Measurements from ENCODE around the gene WDR91.

Gene WDR91

GRCh38 chr7:135197906-135198655, 13.2 kb downstream of the WDR91 start:
- DNase-seq, result no peak

GRCh38 chr7:135197343-135197742, 14.0 kb downstream of the WDR91 start:
- no peak for DNase-seq

GRCh38 chr7:135195968-135196629, 15.2 kb downstream of the WDR91 start:
- no peak for DNase-seq

- DNase-seq, result no peak
These were observed 16.2 kb downstream of the WDR91 start for GRCh38 chr7:135195156-135195555.

- no peak for DNase-seq
These were observed 16.7 kb downstream of the WDR91 start for GRCh38 chr7:135194494-135195095.

GRCh38 chr7:135193615-135194081, 17.7 kb downstream of the WDR91 start:
- no peak for DNase-seq

GRCh38 chr7:135192914-135193536, 18.3 kb downstream of the WDR91 start:
- no peak for DNase-seq

GRCh38 chr7:135190703-135191102, 20.6 kb downstream of the WDR91 start:
- DNase-seq, result no peak

- no peak for DNase-seq
These were observed 21.4 kb downstream of the WDR91 start for GRCh38 chr7:135189961-135190360.

- no peak for DNase-seq
These were observed 22.1 kb downstream of the WDR91 start for GRCh38 chr7:135189221-135189662.

GRCh38 chr7:135188298-135188984, 22.9 kb downstream of the WDR91 start:
- no peak for DNase-seq

GRCh38 chr7:135186841-135187253, 24.5 kb downstream of the WDR91 start:
- DNase-seq, result no peak

- DNase-seq, result no peak
These were observed 25.1 kb downstream of the WDR91 start for GRCh38 chr7:135186261-135186540.

- no peak for DNase-seq
These were observed 25.7 kb downstream of the WDR91 start for GRCh38 chr7:135185471-135186260.

- no peak for DNase-seq
These were observed 27.0 kb downstream of the WDR91 start for GRCh38 chr7:135184254-135184841.

GRCh38 chr7:135183478-135183877, 27.8 kb downstream of the WDR91 start:
- no peak for DNase-seq

- no peak for DNase-seq
These were observed 29.2 kb downstream of the WDR91 start for GRCh38 chr7:135181929-135182678.

GRCh38 chr7:135181261-135181928, 29.9 kb downstream of the WDR91 start:
- no peak for DNase-seq

- DNase-seq, result no peak
These were observed 31.2 kb downstream of the WDR91 start for GRCh38 chr7:135180122-135180521.

GRCh38 chr7:135179321-135179925, 31.9 kb downstream of the WDR91 start:
- no peak for DNase-seq
